CD14-positive monocyte (primary cell): Measurements from ENCODE around the gene LDLR. TPM values are rescaled to one million over a fixed set of nuclear protein-coding genes. Genes with fewer than 3 reads are reported as not detected.
"Not testable (repeated sequence)": the region's sequence is repeated elsewhere in the genome, so short reads cannot be mapped to it uniquely, and the experiment has no call there.

Source experiments
- DNase-seq, 3 donors: peaks; one replicate each; pipeline ENCODE4 v3.0.0-alpha.2; 2011 to 2022
- H2AFZ ChIP-seq: 2 replicates; pipeline ENCODE4 v1.6.0; 2012; ENCODE audit warnings: mild to moderate bottlenecking, low read depth, low read length, inconsistent platforms; ENCODE audit not compliant: insufficient read depth, poor library complexity, severe bottlenecking
- H3K27ac ChIP-seq, 2 donors: 1 replicate in 1 of 2; 2 replicates in 1 of 2; pipeline ENCODE4 v1.5.1; 2012 to 2013; ENCODE audit warnings: low read length in 2 of 2, control low read depth in 1 of 2, inconsistent platforms in 1 of 2, low read depth in 1 of 2, mild to moderate bottlenecking in 1 of 2
- H3K27me3 ChIP-seq, 2 donors: one replicate each; pipeline versions ENCODE4 v1.6.0 to v1.6.1; 2011 to 2013; ENCODE audit warnings: low read length in 2 of 2; ENCODE audit not compliant: control insufficient read depth in 2 of 2, insufficient read depth in 2 of 2
- H3K36me3 ChIP-seq, 2 donors: replicated peaks in 1 of 2; 1 replicate in 1 of 2; 2 replicates in 1 of 2; pipeline versions ENCODE4 v1.5.1 to v1.6.1; 2012 to 2013; ENCODE audit warnings: low read length in 2 of 2, control low read depth in 1 of 2, inconsistent platforms in 1 of 2, mild to moderate bottlenecking in 1 of 2; ENCODE audit not compliant: insufficient read depth in 2 of 2, control insufficient read depth in 1 of 2
- H3K4me1 ChIP-seq, 2 donors: 1 replicate in 1 of 2; 2 replicates in 1 of 2; pipeline versions ENCODE4 v1.5.1 to v1.6.1; 2012 to 2013; ENCODE audit warnings: low read length in 2 of 2, control low read depth in 1 of 2, inconsistent platforms in 1 of 2, mild to moderate bottlenecking in 1 of 2, moderate library complexity in 1 of 2; ENCODE audit not compliant: insufficient read depth in 2 of 2, control insufficient read depth in 1 of 2
- H3K4me2 ChIP-seq: replicated peaks from 2 replicates; pipeline ENCODE3; 2012; ENCODE audit warnings: low read length, moderate library complexity, mild to moderate bottlenecking; ENCODE audit not compliant: poor library complexity, severe bottlenecking; ENCODE audit errors: extremely low read depth
- H3K4me3 ChIP-seq, 3 experiments: fragments of 200-600 bp in 1 of 3; sonication (generic) in 1 of 3; replicated peaks in 1 of 3; 1 replicate in 2 of 3; 2 replicates in 1 of 3; pipeline ENCODE4 v1.5.1; 2011 to 2013; ENCODE audit warnings: low read length in 3 of 3, mild to moderate bottlenecking in 3 of 3, control low read depth in 2 of 3, low read depth in 2 of 3, inconsistent platforms in 1 of 3, moderate library complexity in 1 of 3
- H3K79me2 ChIP-seq: 2 replicates; pipeline ENCODE4 v1.6.0; 2012; ENCODE audit warnings: mild to moderate bottlenecking, control low read depth, inconsistent platforms, low read length, moderate library complexity; ENCODE audit not compliant: insufficient read depth
- H3K9ac ChIP-seq: 2 replicates; pipeline ENCODE4 v1.6.0; 2017; ENCODE audit warnings: low read length, mild to moderate bottlenecking; ENCODE audit not compliant: insufficient read depth, poor library complexity, severe bottlenecking
- H3K9me3 ChIP-seq, 2 donors: replicated peaks in 1 of 2; 1 replicate in 1 of 2; 2 replicates in 1 of 2; pipeline versions ENCODE4 v1.5.1 to v1.6.1; 2012 to 2013; ENCODE audit warnings: low read length in 2 of 2, control low read depth in 1 of 2; ENCODE audit not compliant: control insufficient read depth in 1 of 2, insufficient read depth in 1 of 2
- H4K20me1 ChIP-seq: 2 replicates; pipeline ENCODE4 v1.6.0; 2012; ENCODE audit warnings: mild to moderate bottlenecking, low read length, control low read depth, moderate library complexity; ENCODE audit not compliant: insufficient read depth
- H3K27ac Mint-ChIP-seq, 7 donors: one replicate each; pipeline ENCODE4 v1.8.0; 2020; ENCODE audit warnings: mild to moderate bottlenecking in 7 of 7, mixed read lengths in 7 of 7, moderate library complexity in 6 of 7, inconsistent platforms in 2 of 7
- H3K27me3 Mint-ChIP-seq, 3 donors: one replicate each; pipeline ENCODE4 v1.8.0; 2021 to 2022; ENCODE audit warnings: low read depth in 3 of 3, mild to moderate bottlenecking in 3 of 3, mixed read lengths in 3 of 3, moderate library complexity in 3 of 3, inconsistent platforms in 1 of 3
- H3K36me3 Mint-ChIP-seq, 2 donors: one replicate each; pipeline ENCODE4 v1.8.0; 2020; ENCODE audit warnings: mixed read lengths in 2 of 2, inconsistent platforms in 1 of 2, mild to moderate bottlenecking in 1 of 2
- H3K4me1 Mint-ChIP-seq: one replicate; pipeline ENCODE4 v1.8.0; 2020; ENCODE audit warnings: mild to moderate bottlenecking, mixed read lengths
- H3K4me3 Mint-ChIP-seq, 2 donors: one replicate each; pipeline ENCODE4 v1.8.0; 2020; ENCODE audit warnings: mild to moderate bottlenecking in 2 of 2, mixed read lengths in 2 of 2, moderate library complexity in 1 of 2
- H3K9me3 Mint-ChIP-seq, 7 donors: one replicate each; pipeline ENCODE4 v1.8.0; 2020 to 2022; ENCODE audit warnings: mixed read lengths in 7 of 7, mild to moderate bottlenecking in 6 of 7, moderate library complexity in 6 of 7, inconsistent platforms in 2 of 7
- WGBS: methylation state at CpG from one replicate; pipeline ENCODE4 v1.1.5; 2013; ENCODE audit warnings: missing lambda C conversion rate; ENCODE audit not compliant: insufficient coverage; 5-methylcytosine and 5-hydroxymethylcytosine counted together
- intact Hi-C, 2 donors: fragments of 100-400 bp; cut with micrococcal nuclease; formaldehyde crosslinking; loops; one replicate each; pipeline versions ENCODE4 v1.15.0 to v1.15.1; 2023
- polyA plus RNA-seq, 3 donors: library from polyadenylated mRNA; depleted of rRNA in 1 of 3; unstranded in 2 of 3; stranded (reverse) in 1 of 3; fragments of 300-500 nt in 2 of 3; fragments of >200 nt in 1 of 3; fragmentation: Illumina TruSeq in 2 of 3; gene quantifications; 1 replicate in 2 of 3; 2 replicates in 1 of 3; pipeline ENCODE4 v1.2.3, GENCODE V29; 2012 to 2021
- TF ChIP-seq, protein P1 (sequence below): fragments of 200-600 bp; IDR thresholded peaks from one replicate; pipeline ENCODE4 v1.8.0; 2022; ENCODE audit warnings: antibody characterized with exemption, mild to moderate bottlenecking

Gene LDLR
- polyA plus RNA-seq, 3 donors = 14.3 to 21.2 (median 19.8) TPM

DNA sequence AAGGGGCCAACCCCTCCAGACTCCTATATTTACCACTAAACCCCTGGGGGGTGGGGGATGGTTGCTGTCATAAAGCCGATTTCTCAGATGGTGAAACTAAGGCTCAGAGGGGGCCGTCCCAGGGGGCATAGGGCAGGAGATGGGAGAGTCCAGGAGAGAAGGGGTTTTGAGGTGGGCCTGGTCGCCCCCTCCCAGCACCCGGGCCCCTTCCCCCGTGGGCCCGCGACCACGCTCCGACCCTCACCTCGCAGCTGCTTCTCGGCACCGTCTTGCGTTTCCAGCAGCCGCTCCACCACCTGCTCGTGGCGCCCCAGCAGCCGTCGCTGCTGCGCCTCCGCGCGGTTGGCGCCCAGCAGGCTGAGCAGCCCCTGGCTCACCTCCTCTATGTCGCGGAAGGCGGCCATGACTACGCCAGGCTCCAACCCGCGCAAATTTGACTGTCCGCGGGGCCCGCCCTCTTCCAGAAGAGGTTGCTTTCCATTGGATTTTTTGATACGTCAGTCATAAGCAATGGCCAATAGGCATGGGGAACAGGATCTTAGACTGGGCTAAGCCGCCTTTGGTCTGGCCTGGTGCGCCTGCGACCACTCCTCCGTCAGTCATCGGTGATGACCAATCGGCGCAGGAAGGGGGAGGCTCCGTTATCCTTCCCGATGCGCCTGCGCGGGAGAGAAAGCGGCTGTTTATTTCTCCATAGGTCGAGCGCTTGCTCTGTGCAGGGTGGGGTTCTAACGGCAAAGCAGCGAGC lies 66.3 kb downstream of the LDLR start, which contains the start of gene SPC24:
Gene SPC24 (minus strand): TSS at position 410 of the 748 bp plus-strand sequence. CDS start 6 bp downstream, at position 404.
- peaks cover 20 to 29% of the 10 kb centered on the region in 2 donors for H3K4me1 ChIP-seq
- Mint-ChIP-seq H3K4me3 (peak within 1 kb of the TSS; percentile 77 to 88), H3K27me3 (peaks cover 0 to 3% (median 3%) of the 10 kb centered on the region in 3 donors), H3K4me1 (peaks cover 28% of the 10 kb centered on the region), H3K27ac (peak within 1 kb of the TSS; percentile 37 to 88 (median 78)), H3K36me3 (peaks cover 3 to 10% of the 10 kb centered on the region in 2 donors), H3K9me3 (peaks cover 0 to 6% (median 0%) of the 10 kb centered on the region in 7 donors)
- peak within 1 kb of the TSS; percentile 58 to 88 (median 65) for H3K4me3 ChIP-seq
- peak within 1 kb of the TSS; percentile 87 for H3K4me2 ChIP-seq
- peaks cover 47% of the 10 kb centered on the region for H3K79me2 ChIP-seq
- TF ChIP-seq, protein P1, sequence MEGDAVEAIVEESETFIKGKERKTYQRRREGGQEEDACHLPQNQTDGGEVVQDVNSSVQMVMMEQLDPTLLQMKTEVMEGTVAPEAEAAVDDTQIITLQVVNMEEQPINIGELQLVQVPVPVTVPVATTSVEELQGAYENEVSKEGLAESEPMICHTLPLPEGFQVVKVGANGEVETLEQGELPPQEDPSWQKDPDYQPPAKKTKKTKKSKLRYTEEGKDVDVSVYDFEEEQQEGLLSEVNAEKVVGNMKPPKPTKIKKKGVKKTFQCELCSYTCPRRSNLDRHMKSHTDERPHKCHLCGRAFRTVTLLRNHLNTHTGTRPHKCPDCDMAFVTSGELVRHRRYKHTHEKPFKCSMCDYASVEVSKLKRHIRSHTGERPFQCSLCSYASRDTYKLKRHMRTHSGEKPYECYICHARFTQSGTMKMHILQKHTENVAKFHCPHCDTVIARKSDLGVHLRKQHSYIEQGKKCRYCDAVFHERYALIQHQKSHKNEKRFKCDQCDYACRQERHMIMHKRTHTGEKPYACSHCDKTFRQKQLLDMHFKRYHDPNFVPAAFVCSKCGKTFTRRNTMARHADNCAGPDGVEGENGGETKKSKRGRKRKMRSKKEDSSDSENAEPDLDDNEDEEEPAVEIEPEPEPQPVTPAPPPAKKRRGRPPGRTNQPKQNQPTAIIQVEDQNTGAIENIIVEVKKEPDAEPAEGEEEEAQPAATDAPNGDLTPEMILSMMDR = no peak
- no peaks in the 10 kb centered on the region for H3K27me3 ChIP-seq
- H3K27ac ChIP-seq = peak within 1 kb of the TSS; percentile 18 to 65
- H3K9ac ChIP-seq = peak within 1 kb of the TSS; percentile 39
- intact Hi-C loops = loop anchor here in 1 of 2 donors (5.0 kb wide), 1 partner anchor 42 kb away; the partner anchor contains the start of gene KANK2
- H3K9me3 ChIP-seq = no peaks in the 10 kb centered on the region
- peak; percentile 96 to 98 (median 98) for DNase-seq
- peak within 1 kb of the TSS; percentile 95 for H2AFZ ChIP-seq
- H3K36me3 ChIP-seq = no peaks in the 10 kb centered on the region
- under 1% methylated on average over 44 of the region's 50 CpGs for WGBS
- H4K20me1 ChIP-seq = no peaks in the 10 kb centered on the region

DNA sequence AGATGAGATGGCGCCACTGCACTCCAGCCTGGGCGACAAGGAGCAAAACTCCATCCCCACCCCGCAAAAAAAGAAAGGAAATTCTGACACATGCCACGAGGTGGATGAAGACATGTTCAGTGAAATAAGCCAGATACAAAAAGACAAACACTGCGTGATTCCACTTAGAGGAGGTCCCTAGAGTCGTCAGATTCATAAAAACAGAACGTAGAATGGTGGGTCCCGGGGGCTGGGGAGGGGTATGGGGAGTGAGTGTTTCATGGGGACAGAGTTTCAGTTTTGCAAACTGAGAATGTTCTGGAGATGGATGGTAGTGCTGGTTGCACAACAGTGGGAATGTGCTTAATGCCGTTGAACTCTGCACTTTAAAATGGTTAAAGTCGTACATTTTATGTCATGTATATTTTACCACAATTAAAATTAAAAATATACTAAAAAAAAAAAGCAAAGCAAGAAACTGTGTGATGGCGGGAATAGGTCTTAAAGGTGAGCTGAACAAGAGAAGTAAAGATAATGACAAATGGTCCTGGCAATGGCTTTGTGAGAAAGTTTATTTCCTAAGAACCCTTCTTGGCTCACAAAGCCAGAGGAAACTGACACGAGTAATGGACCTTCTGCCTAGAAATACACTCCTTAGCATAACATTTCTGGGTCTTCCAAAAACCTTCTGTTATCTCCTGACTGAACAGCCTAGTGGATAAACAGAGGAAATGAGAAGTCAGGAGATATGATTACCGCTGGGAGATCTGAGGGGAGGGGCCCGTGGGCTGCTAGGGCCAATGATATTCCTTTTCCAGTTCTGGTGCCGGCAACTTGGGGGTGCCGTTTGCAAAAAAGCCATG lies 70.6 kb downstream of the LDLR start:
- H3K27me3 ChIP-seq = no peaks in the 10 kb centered on the region
- H3K9me3 ChIP-seq = no peaks in the 10 kb centered on the region
- H3K79me2 ChIP-seq = peaks cover 8% of the 10 kb centered on the region
- intact Hi-C loops = loop anchor here in 1 of 2 donors (5.0 kb wide), 1 partner anchor 37 kb away; the partner anchor contains the start of gene KANK2
- H3K4me2 ChIP-seq = no peak overlapping the region
- H3K4me3 Mint-ChIP-seq = no peak overlapping the region
- peak overlapping the region in 2 of 7 donors; percentile 49 to 60 for H3K27ac Mint-ChIP-seq
- H3K36me3 ChIP-seq = no peaks in the 10 kb centered on the region
- 81% methylated on average over 11 of the region's 16 CpGs for WGBS
- TF ChIP-seq, protein P1 = no peak
- peaks cover 16 to 22% of the 10 kb centered on the region in 2 donors for H3K4me1 ChIP-seq
- H3K9ac ChIP-seq = no peak overlapping the region
- H3K9me3 Mint-ChIP-seq = peaks cover 0 to 14% (median 0%) of the 10 kb centered on the region in 7 donors
- DNase-seq = no peak
- H3K4me1 Mint-ChIP-seq = peaks cover 19% of the 10 kb centered on the region
- no peak overlapping the region for H3K4me3 ChIP-seq
- no peak overlapping the region for H3K27ac ChIP-seq
- no peak overlapping the region for H2AFZ ChIP-seq
- peaks cover 3 to 6% (median 3%) of the 10 kb centered on the region in 3 donors for H3K27me3 Mint-ChIP-seq
- H4K20me1 ChIP-seq = no peaks in the 10 kb centered on the region
- no peaks in the 10 kb centered on the region for H3K36me3 Mint-ChIP-seq

DNA sequence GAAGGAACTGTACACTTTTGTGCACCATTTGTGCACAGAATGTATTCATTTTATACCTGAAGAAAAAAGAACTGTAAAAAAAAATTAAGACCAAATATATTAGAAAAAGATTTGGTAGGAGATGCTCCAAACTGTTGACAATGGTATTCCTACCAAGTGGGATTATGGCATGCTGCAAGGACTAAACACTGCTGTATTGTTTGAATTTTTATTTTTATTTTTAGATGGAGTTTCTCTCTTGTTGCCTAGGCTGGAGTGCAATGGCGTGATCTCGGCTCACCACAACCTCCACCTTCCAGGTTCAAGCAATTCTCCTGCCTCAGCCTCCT lies 71.1 kb downstream of the LDLR start:
- H4K20me1 ChIP-seq, intact Hi-C loops, H3K27ac Mint-ChIP-seq, DNase-seq, H3K4me3 ChIP-seq, H3K79me2 ChIP-seq, H3K4me3 Mint-ChIP-seq, H3K27me3 Mint-ChIP-seq, H3K4me2 ChIP-seq, H3K9me3 ChIP-seq, H3K27me3 ChIP-seq, H3K36me3 ChIP-seq, H3K27ac ChIP-seq, H3K9ac ChIP-seq, H2AFZ ChIP-seq, H3K36me3 Mint-ChIP-seq: not testable (repeated sequence)
- H3K9me3 Mint-ChIP-seq = peaks cover 0 to 14% (median 0%) of the 10 kb centered on the region in 7 donors
- peaks cover 16% of the 10 kb centered on the region for H3K4me1 Mint-ChIP-seq
- H3K4me1 ChIP-seq = peaks cover 11 to 16% of the 10 kb centered on the region in 2 donors
- no CpG with 5 or more reads among the region's 2 CpGs for WGBS
